GM19467 (cell line): Measurements from ENCODE around the gene PRAMEF14.
"Not testable (repeated sequence)": the region's sequence is repeated elsewhere in the genome, so short reads cannot be mapped to it uniquely, and the experiment has no call there.

Source experiments
- ATAC-seq: cut with Tn5 transposase; IDR thresholded peaks from one replicate; pipeline ENCODE4 v1.9.1; 2021; ENCODE audit warnings: mild to moderate bottlenecking, moderate library complexity; ENCODE audit not compliant: unreplicated experiment

PRAMEF14 gene

DNA sequence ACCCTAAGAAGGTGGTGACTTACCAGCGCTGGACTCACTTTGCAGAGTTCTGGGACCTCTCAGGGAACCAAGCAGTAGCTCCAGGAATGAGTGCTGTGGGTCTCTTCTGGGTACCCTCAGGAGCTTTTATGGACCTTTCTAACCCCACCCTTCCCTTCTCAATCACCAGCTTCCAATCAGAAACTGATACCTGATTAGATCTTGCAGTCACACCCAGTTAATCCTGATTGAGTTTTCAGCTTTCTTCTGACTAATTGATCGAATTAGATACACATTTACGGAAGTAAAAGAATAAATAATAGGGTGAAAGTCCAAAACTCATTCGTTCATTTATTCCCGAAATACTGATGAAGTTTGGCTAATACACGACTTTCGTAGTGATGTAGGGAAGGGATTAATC, at the start of gene PRAMEF14:
Gene PRAMEF14 (minus strand): TSS at position 101 of the 400 bp plus-strand sequence. CDS start 1,820 bp downstream, outside the sequence.
- ATAC-seq, result not testable (repeated sequence)

- not testable (repeated sequence) for ATAC-seq
Observed at GRCh38 chr1:13395311-13395710, 48.4 kb upstream of the PRAMEF14 start.

- not testable (repeated sequence) for ATAC-seq
Observed at GRCh38 chr1:13394761-13395160, 47.8 kb upstream of the PRAMEF14 start.

GRCh38 chr1:13393004-13393403, 46.1 kb upstream of the PRAMEF14 start:
- ATAC-seq, result not testable (repeated sequence)

GRCh38 chr1:13389332-13389731, 42.4 kb upstream of the PRAMEF14 start, which contains the start of gene PRAMEF17:
PRAMEF17 (plus strand) TSS chr1:13389632; CDS start chr1:13389658, 26 bp downstream.
- ATAC-seq, result not testable (repeated sequence)

DNA sequence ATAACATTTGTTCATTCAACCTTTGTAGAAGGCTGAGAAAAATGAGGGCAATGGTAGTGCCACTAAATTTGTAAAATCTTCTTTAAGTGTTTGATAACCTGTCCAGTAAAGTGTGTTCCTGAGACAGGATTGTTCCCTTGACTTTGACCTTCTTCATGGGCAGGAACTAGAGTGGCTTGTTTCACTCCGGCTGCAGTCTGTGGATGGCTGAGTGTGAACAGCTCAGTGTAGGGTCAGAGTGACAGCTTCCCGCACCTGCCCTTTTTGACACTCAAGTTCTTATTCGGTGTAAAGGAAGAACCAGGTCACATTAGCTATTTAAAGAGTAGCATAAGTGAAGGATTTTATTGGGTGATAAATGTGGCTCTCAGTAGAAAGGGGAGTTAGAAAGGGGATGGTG, 33.4 kb upstream of the PRAMEF14 start:
- not testable (repeated sequence) for ATAC-seq

GRCh38 chr1:13378983-13379382, 32.0 kb upstream of the PRAMEF14 start:
- not testable (repeated sequence) for ATAC-seq

GRCh38 chr1:13368544-13368943, 21.6 kb upstream of the PRAMEF14 start:
- not testable (repeated sequence) for ATAC-seq

DNA sequence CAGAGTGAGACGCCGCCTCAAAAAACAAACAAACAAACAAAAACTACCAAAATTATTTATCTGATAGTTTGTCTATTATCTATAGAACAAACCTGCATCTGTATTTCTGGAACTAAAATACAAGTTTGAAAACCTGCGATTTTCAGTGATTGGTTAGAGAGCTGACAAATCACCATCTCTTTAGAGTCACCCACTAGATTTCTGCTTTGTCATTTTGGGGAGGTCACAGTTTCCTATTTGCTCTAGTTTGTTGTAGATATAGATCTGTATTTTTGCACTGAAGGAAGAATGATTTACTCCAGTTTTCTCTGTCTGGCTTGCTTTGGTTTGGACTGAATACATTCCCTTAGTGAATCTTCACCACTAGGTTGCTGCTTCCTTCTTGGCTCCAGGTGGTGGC, 19.6 kb upstream of the PRAMEF14 start:
- ATAC-seq, result not testable (repeated sequence)

- not testable (repeated sequence) for ATAC-seq
Observed at GRCh38 chr1:13364928-13365327, 18.0 kb upstream of the PRAMEF14 start.

DNA sequence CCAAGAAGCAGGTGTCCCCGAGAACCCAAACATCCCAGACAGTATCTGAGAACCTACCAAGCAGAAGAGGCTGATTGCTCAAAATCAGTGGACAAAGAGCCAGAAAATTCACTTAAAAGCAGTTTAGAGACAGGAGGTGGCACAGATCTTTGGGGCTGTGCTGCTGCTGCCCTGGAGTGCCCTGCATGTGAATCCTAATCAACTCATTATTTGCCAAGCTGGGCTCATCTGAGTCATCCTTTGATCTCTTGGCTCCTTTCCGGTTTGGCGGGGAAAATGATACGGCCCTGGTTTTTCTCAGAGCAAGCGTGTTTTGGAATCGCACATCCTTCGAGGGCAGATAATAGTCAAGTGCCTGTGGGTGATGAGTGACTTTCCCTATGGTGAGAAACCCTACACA, 15.4 kb upstream of the PRAMEF14 start:
- not testable (repeated sequence) for ATAC-seq

DNA sequence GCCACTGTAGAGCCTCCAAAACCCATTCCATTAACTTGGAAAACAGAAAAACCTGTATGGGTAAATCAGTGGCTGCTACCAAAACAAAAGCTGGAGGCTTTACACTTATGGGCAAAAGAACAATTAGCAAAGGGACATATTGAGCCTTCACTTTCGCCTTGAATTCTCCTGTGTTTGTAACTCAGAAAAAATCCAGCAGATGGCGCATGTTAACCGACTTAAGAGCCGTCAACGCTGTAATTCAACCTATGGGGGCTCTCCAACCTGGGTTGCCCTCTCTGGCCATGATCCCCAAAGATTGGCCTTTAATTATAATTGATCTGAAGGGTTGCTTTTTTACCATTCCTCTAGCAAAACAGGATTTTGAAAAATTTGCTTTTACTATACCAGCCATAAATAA, 9.8 kb upstream of the PRAMEF14 start:
- not testable (repeated sequence) for ATAC-seq

- not testable (repeated sequence) for ATAC-seq
Observed at GRCh38 chr1:13354475-13354874, 7.5 kb upstream of the PRAMEF14 start.

DNA sequence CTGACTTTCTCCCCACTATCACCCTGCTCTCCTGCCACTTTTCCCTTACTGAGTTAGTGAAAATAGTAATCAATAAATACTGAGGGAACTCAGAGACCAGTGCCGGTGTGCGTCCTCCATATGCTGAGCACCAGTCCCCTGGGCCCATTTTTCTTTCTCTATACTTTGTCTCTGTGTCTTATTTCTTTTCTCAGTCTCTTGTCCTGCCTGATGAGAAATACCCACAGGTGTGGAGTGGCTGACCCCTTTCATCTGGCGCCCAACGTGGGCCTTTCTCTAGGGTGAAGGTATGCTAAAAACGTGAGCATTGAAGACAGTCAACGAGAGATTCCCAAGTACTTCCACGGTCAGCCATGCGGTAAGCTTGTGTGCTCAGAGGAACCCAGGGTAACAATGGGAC, 6.5 kb upstream of the PRAMEF14 start:
- not testable (repeated sequence) for ATAC-seq

GRCh38 chr1:13342496-13342895, 4.4 kb downstream of the PRAMEF14 start:
- ATAC-seq, result not testable (repeated sequence)

DNA sequence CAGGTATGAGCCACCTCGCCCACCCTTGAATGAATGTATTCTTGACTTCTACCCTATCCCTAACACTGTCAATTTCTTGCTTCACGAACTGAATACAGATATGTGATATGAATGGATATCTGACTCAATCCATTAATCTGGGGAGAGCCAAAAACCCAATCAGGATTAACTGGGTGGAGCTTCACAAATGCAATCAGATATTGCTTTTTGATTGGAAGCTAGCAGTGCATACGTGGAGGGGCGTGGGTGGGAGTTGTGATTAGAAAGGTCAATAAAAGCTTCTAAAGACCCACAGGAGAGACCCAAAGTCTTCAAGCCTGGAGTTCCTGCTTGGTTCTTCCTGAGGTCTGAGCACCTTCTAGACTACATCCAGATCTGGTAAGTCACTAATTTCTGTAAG, 31.7 kb downstream of the PRAMEF14 start, which contains the start of gene PRAMEF15:
Gene PRAMEF15 (plus strand): TSS at position 301 of the 400 bp plus-strand sequence. CDS start 2,827 bp downstream, outside the sequence.
- ATAC-seq, result not testable (repeated sequence)

- ATAC-seq, result not testable (repeated sequence)
Observed at GRCh38 chr1:13303239-13303638, 43.7 kb downstream of the PRAMEF14 start, which contains the start of gene PRAMEF33. PRAMEF33 (plus strand) TSS chr1:13303539; CDS start chr1:13305955, 2,416 bp downstream.

GRCh38 chr1:13302197-13302596, 44.7 kb downstream of the PRAMEF14 start:
- not testable (repeated sequence) for ATAC-seq

DNA sequence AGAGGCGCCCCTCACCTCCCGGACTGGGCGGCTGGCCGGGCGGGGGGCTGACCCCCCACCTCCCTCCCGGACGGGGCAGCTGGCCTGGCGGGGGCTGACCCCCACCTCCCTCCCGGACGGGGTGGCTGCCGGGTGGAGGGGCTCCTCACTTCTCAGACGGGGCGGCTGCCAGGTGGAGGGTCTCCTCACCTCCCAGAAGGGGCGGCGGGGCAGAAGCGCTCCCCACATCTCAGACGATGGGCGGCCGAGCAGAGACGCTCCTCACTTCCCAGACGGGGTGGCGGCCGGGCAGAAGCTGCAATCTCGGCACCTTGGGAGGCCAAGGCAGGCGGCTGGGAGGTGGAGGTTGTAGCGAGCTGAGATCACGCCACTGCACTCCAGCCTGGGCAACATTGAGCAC, 48.2 kb downstream of the PRAMEF14 start:
- ATAC-seq, result not testable (repeated sequence)

DNA sequence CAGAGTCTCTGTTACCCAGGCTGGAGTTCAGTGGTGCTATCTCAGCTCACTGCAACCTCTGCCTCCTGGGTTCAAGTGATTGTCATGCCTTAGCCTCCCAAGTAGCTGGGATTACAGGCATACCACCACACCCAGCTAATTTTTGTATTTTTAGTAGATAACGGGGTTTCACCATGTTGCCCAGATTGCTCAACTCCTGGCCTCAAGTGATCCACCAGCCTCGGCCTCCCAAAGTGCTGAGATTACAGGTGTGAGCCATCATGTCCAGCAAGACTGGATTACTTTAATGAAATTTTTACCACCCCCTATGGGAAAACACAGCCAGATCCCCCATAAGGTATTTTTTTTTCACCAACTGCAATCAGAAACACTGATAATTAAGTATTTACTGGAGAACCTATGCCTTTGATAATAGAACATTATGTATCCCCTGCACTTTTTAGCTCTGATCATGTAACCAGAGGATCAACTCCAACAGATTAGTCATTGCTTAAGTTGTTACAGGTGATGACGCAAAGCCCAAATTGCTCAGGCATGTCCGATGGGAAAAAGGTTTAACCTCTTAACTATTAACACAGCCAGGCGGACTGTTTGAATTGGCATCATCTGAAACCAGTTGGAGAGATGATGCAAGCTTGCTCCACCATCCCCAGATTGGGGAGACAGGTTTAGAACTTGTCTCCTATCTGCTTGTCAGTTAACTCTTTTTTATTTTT, 49.6 kb downstream of the PRAMEF14 start:
- ATAC-seq, result not testable (repeated sequence)
